HFF-Myc (cell line): ENCODE results near the gene NAIF1.
A peak's percentile ranks its signal among the peaks of the same experiment; 100 is the strongest.

Experiments
- DNase-seq: peaks from one replicate; pipeline ENCODE4 v3.0.0-alpha.2; 2011; ENCODE audit warnings: low read depth; ENCODE audit errors: extremely low read depth
- H3K4me3 ChIP-seq: replicated peaks from 2 replicates; pipeline ENCODE4 v1.5.1; 2011; ENCODE audit warnings: low read depth, mild to moderate bottlenecking, control low read depth, low read length
- TF ChIP-seq, protein P1 (sequence below): IDR thresholded peaks from 2 replicates; pipeline ENCODE4 v1.5.1; 2012; ENCODE audit warnings: mild to moderate bottlenecking, low read depth, low read length, control low read depth; ENCODE audit errors: missing control alignments

The NAIF1 gene

DNA sequence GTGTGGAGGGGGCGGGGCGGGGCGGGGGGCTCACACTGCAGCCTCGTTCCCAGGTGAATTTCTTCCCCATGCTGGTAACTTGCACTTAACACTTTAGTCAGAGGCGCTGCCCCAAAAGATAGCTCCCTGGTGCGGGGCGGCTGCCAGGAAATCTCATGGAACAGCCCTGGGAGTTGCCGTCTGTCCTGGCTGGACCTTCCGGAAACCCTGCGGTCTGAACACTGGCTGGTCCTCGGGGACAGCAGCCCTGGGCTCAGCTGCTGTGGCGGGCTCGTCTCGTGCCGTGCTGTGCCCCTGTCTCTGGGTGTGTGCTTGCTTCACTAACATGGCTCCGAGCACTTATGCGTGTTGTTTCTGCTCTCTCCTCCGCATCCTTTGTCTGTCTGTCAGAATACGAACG, 34.6 kb upstream of the NAIF1 start:
- TF ChIP-seq, protein P1, sequence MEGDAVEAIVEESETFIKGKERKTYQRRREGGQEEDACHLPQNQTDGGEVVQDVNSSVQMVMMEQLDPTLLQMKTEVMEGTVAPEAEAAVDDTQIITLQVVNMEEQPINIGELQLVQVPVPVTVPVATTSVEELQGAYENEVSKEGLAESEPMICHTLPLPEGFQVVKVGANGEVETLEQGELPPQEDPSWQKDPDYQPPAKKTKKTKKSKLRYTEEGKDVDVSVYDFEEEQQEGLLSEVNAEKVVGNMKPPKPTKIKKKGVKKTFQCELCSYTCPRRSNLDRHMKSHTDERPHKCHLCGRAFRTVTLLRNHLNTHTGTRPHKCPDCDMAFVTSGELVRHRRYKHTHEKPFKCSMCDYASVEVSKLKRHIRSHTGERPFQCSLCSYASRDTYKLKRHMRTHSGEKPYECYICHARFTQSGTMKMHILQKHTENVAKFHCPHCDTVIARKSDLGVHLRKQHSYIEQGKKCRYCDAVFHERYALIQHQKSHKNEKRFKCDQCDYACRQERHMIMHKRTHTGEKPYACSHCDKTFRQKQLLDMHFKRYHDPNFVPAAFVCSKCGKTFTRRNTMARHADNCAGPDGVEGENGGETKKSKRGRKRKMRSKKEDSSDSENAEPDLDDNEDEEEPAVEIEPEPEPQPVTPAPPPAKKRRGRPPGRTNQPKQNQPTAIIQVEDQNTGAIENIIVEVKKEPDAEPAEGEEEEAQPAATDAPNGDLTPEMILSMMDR = no peak
- no peak for DNase-seq
- H3K4me3 ChIP-seq = no peak overlapping the region

DNA sequence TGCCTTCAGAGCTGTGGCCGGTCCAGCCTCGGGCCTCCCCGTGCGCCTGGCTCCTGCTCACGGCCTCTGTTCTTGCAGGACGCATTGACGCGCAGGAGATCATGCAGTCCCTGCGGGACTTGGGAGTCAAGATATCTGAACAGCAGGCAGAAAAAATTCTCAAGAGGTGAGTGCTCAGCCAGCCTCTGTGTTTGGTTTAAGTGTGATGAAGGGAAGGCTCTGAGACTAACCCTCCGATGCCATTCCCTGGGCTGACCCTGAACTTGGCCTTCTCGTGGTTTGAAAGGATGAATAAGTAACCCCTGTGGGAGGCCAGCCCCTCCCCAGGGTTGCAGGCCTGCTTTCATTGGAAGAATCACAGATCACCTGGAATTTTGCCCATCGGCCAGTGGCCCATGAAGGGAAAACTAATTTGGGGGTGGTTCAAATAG, 34.1 kb upstream of the NAIF1 start:
- no peak for DNase-seq
- TF ChIP-seq, protein P1 = no peak
- H3K4me3 ChIP-seq = no peak overlapping the region

DNA sequence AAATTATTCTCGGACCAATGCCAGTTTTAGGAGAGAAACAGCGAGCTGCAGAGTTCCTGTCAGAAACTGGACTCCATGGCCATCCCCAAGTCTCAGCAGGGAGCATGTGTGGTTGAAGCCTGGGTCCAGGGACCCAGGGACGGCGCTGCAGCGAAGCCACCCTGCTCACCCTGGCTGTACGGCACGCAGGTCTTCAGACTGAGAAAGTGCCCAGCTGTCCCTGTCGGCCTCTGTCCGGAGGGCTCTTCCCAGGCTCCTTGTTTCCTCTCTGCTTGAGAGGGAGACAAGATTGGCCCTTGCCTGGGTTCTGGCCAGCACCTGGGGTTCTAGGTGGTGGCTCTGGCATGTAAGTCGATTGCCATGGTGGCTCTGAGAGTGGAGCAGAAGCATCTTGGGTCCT, 33.5 kb upstream of the NAIF1 start:
- peak overlapping the region; percentile 82 for H3K4me3 ChIP-seq
- TF ChIP-seq, protein P1 = no peak
- DNase-seq = no peak

DNA sequence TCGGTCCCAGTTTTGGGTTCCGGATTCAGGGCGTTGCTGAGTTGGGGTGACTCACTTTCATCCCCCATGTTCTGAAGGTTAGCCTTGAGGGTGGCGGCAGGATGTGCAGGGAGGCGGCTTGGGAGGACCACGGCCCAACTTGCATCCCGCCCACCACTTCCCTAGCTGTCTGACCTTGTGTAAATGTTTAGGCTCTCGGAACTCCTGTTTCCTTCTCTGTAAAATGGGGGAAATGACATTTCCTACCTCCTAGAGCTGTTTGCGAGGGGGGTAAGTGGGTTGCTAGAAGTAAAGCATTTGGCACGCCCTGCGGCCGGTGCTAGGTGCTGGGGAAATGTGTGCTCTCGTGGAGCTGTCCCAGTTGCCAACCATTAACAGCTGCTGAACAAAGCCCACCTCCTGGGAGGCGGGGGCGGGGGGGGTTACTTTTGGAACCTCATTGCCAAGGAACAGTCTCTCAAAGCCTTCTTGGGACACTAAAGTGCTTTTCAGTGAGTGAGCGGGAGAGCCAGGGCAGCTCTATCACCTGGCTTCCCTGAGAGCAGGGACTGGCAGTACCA, 32.9 kb upstream of the NAIF1 start:
- TF ChIP-seq, protein P1 = no peak
- H3K4me3 ChIP-seq = peak overlapping the region; percentile 82
- DNase-seq = no peak

DNA sequence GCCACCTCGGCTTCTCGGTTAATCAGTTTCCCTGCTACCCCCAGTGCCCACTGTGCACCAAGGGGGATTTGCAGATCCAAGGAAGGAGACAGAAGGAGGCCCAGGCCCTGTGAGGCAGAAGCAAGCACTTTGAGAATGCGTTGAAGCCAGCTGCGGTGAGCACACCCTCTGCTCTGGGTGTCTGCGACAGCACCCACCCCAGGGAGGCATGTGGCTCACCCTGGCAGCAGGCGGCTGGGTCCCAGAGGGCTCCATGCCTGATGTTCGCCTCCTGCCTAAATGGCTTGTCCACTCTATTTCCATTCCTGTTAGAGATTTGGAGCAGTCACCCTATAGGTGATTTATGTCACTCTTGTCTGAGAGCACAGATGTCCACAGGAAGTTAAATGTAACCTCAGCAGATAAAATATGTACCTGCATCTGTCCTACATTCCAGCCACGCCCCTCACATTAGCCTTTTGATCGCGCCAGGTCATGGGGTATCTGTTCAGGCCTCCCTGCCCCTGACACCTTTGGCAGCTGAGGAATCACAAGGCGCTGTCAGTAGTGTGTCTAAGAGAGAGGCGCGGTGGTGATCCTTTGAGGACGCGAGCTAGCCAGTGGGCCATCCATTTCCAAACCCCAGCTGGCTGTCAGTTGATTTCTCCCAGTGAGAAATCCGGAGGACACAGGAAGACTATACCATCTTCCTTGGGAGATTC, 32.3 kb upstream of the NAIF1 start:
- H3K4me3 ChIP-seq = peak overlapping the region; percentile 82
- DNase-seq = no peak
- TF ChIP-seq, protein P1 = no peak

DNA sequence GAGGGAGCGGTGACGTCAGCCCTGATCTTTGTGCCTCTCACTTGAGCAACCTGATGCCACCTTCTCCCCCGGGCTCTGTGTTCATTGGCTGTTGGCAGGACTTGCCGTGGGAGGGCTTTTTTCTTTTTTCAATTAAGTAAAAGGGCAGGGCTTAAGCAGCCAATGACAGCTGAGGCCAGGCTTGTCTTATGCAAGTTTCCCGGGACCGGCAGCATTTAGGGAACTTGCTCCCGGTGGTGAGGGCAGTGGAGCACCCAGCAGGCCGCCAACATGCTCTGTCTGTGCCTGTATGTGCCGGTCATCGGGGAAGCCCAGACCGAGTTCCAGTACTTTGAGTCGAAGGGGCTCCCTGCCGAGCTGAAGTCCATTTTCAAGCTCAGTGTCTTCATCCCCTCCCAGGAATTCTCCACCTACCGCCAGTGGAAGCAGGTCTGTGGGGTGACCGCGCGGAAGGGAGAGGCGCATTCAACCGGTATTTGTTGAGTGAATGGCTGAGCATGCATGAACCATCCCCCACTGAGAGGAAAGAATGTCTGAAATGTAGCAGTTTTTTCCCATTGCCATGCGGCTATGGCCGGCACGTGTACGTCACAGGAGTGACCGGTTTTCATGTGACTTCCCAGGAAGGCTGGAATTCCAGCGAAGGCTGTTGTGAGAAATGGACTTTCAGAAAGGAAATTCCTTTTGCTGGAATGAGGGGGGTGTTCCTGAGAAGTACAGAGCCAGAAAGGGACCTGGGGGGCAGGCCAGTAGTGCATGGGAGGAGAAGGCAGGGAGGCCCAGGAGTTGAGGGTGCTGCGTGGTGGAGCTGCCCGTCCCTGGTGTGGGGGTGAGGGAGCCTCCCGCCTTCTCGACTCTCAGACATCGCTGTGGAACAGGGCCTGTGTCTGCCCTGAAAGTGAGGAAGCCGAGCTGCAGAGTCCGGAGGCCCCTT, 31.4 kb upstream of the NAIF1 start:
- TF ChIP-seq, protein P1 = no peak

More for the DNA sequence above, 31.4 kb upstream of the NAIF1 start:
- H3K4me3 ChIP-seq = peak overlapping the region; percentile 82
- peak; percentile 93 for DNase-seq
